Spleen (tissue), 11 donors: ENCODE data around the gene EN1. TPM values are rescaled to one million over a fixed set of nuclear protein-coding genes. Genes with fewer than 3 reads are reported as not detected.

Experiments used
- DNase-seq: peaks from one replicate; pipeline ENCODE4 v3.0.0-alpha.2; 2020
- H3K27ac ChIP-seq, 8 donors: fragments of 200-600 bp; sonication (generic) in 7 of 8; 1 replicate in 4 of 8; 2 replicates in 4 of 8; pipeline versions ENCODE4 v1.5.0 to v1.8.0; 2016 to 2021; ENCODE audit warnings: inconsistent platforms in 4 of 8, mild to moderate bottlenecking in 4 of 8, moderate library complexity in 1 of 8
- H3K27me3 ChIP-seq, 7 donors: fragments of 200-600 bp; sonication (generic) in 6 of 7; replicated peaks in 1 of 7; 1 replicate in 4 of 7; 2 replicates in 3 of 7; pipeline versions ENCODE4 v1.5.0 to v1.8.0; 2016 to 2021; ENCODE audit warnings: inconsistent platforms in 3 of 7, mild to moderate bottlenecking in 1 of 7
- H3K36me3 ChIP-seq, 6 donors: fragments of 200-600 bp; sonication (generic) in 5 of 6; 1 replicate in 4 of 6; 2 replicates in 2 of 6; pipeline versions ENCODE4 v1.5.0 to v1.8.0; 2016 to 2021; ENCODE audit warnings: inconsistent platforms in 2 of 6
- H3K4me1 ChIP-seq, 6 donors: fragments of 200-600 bp; sonication (generic) in 5 of 6; 1 replicate in 3 of 6; 2 replicates in 3 of 6; pipeline versions ENCODE4 v1.5.0 to v1.8.0; 2016 to 2021; ENCODE audit warnings: inconsistent platforms in 3 of 6
- H3K4me3 ChIP-seq, 8 donors: fragments of 200-600 bp; sonication (generic) in 7 of 8; 1 replicate in 4 of 8; 2 replicates in 4 of 8; pipeline versions ENCODE4 v1.5.0 to v1.8.0; 2016 to 2021; ENCODE audit warnings: inconsistent platforms in 4 of 8, mild to moderate bottlenecking in 4 of 8, moderate library complexity in 2 of 8
- H3K9me3 ChIP-seq, 8 donors: fragments of 200-600 bp; sonication (generic) in 7 of 8; 1 replicate in 4 of 8; 2 replicates in 4 of 8; pipeline versions ENCODE4 v1.5.0 to v1.8.0; 2016 to 2021; ENCODE audit warnings: inconsistent platforms in 4 of 8
- POLR2A ChIP-seq, 3 donors: fragments of 450-650 bp; IDR thresholded peaks; one replicate each; pipeline ENCODE4 v1.5.1; 2017; ENCODE audit warnings: antibody characterized with exemption in 3 of 3, mild to moderate bottlenecking in 1 of 3
- POLR2AphosphoS5 ChIP-seq, 3 donors: sonication (generic); formaldehyde crosslinking; IDR thresholded peaks; one replicate each; pipeline ENCODE4 v1.5.1; 2017; ENCODE audit warnings: antibody characterized with exemption in 3 of 3
- WGBS, 5 donors: extraction: QIAGEN DNeasy Blood & Tissue Kit in 3 of 5; methylation state at CpG; one replicate each; pipeline versions ENCODE4 v1.1.5 to v1.1.7; 2013 to 2018; 5-methylcytosine and 5-hydroxymethylcytosine counted together
- intact Hi-C: fragments of 100-400 bp; cut with DNase I; formaldehyde crosslinking; loops from one replicate; pipeline ENCODE4 v1.15.0; 2023; ENCODE audit warnings: low total_unique reads
- polyA plus RNA-seq, 3 donors: library from polyadenylated mRNA; stranded (reverse); fragments of 200-250 nt; gene quantifications; one replicate each; pipeline ENCODE4 v1.2.1, GENCODE V29; 2013
- total RNA-seq, 7 donors: library from RNA; depleted of rRNA in 3 of 7; stranded (reverse); fragments of >200 nt in 3 of 7; fragmentation: NEBNext Ultra II Directional in 4 of 7; extraction: Animal tissue kit (Norgen Biotek cat#: 25700) in 4 of 7; gene quantifications; one replicate each; pipeline versions ENCODE4 v1.1.0 to v1.2.1, GENCODE V29; 2016 to 2021
- TF ChIP-seq, protein P1 (sequence below), 11 experiments: fragments of 200-600 bp in 7 of 11; fragments of 450-650 bp in 4 of 11; sonication (generic) in 4 of 11; IDR thresholded peaks in 8 of 11; conservative IDR thresholded peaks in 3 of 11; 1 replicate in 7 of 11; 2 replicates in 4 of 11; pipeline versions ENCODE4 v1.4.0 to v1.8.0; 2016 to 2021; ENCODE audit warnings: antibody characterized with exemption in 11 of 11, inconsistent platforms in 4 of 11, mild to moderate bottlenecking in 1 of 11
- donor health status: healthy with polysubstance abuse.
- donor health status: DM: no; HTN: no; CAD: no; lungs with moderate emphysema.
- donor health status: DM: no; HTN: no; CAD: no.
- donor health status: Bipolar disorder and iron deficiency.
- donor health status: healthy.
- donor health status: DM: no; HTN: no; CAD: no.
- donor health status: DM: yes; HTN: yes; CAD: no.

EN1 gene
- total and polyA plus RNA-seq, 10 donors, result not detected

DNA sequence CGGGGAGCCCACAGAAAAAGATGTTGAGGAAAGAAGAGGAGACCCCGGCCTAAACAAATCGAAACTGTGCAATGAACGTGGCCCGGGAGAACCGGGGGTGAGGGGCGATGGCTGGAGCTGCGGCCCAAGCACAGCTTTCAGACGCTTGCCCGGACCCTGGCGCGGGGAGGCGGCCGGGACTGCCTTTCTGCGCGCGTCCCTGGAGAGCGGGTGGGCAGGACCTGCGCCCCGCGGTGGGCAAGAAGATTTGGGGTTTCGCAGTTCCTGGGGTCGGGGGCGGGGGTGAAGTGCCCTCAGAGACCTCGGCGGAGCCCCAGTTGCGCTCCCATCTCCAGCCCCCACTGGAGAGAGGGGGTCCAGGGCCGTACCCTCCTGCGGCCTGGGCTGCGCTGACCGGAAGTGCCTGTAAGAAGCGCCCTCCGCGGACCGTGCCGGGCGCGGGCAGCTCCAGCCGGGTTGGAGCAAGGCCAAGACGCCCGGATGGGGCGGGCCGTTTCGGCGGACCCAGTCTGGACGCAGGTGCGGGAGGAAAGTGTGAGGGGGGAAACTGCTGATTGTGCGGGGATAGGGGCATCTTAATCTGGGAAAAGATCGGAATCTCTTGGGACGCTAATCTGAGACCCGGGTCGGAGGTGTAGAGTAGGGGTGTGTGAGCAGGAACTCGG is 11.6 kb downstream of the EN1 start:
- Histone ChIP-seq H3K4me1 (peaks cover 13 to 28% (median 23%) of the 10 kb centered on the region in 6 donors), H3K9me3 (no peaks in the 10 kb centered on the region), H3K27me3 (peaks cover 13 to 100% (median 95%) of the 10 kb centered on the region in 7 donors), H3K27ac (no peak overlapping the region), H3K4me3 (peak overlapping the region; percentile 12 to 65 (median 36)), H3K36me3 (no peaks in the 10 kb centered on the region)
- WGBS, 5 donors, result 2 to 5% (median 2%) methylated on average over 32 to 53 of the region's 53 CpGs
- TF ChIP-seq POLR2AphosphoS5 (IDR thresholded peaks at IDR 0.05) (no peak), POLR2A (IDR thresholded peaks at IDR 0.05) (no peak)
- TF ChIP-seq, protein P1, sequence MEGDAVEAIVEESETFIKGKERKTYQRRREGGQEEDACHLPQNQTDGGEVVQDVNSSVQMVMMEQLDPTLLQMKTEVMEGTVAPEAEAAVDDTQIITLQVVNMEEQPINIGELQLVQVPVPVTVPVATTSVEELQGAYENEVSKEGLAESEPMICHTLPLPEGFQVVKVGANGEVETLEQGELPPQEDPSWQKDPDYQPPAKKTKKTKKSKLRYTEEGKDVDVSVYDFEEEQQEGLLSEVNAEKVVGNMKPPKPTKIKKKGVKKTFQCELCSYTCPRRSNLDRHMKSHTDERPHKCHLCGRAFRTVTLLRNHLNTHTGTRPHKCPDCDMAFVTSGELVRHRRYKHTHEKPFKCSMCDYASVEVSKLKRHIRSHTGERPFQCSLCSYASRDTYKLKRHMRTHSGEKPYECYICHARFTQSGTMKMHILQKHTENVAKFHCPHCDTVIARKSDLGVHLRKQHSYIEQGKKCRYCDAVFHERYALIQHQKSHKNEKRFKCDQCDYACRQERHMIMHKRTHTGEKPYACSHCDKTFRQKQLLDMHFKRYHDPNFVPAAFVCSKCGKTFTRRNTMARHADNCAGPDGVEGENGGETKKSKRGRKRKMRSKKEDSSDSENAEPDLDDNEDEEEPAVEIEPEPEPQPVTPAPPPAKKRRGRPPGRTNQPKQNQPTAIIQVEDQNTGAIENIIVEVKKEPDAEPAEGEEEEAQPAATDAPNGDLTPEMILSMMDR (IDR thresholded peaks at IDR 0.05 in 8 of 11, conservative IDR thresholded peaks at IDR 0.05 in 3 of 11), result no peak
- intact Hi-C loops, result no loop called here
- peak; percentile 70 for DNase-seq

DNA sequence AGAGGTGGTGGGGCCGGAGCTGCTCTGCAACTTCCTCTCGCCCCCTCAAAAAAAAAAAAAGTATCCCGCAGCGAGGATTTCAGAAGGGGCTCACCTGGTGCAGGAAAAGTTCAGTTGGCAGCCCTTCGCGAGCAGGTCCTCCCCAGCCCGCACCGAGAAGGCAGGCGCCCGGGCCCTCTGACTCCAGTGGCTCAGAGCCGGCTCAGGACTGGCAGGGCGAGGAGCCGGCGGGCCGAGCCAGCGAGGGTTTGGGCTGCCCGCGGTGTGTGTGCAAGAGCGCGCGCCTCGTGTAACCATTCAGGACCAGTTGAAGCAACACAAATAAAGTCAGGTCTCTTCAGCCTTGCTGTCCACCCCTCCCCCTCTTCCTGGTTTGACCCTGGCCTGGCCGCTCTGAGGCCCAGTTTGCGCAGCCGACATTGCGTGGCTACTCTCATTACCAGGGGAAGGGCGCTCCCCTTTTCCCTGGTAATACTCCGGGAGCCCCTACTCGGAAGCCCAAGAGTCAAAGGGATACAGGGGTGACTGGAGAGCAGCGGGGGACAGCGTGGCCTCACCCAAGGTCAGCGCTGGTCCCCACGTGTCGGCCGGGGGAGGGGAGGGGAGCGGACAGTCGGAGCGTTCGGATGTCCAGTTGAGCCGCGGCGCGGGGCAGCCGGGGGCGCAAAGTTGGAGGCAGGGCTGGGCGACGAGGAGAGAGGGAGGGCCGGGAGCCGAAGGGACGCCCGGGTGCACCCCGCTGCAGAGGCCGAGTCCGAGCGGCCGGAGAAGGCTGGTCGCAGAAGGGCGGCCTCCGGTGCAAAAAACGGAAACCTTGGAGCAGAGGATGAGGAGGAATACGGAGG is 12.3 kb downstream of the EN1 start:
- H3K27me3 ChIP-seq, result peaks cover 15 to 100% (median 87%) of the 10 kb centered on the region in 7 donors
- no peak overlapping the region for H3K27ac ChIP-seq
- DNase-seq, result peak; percentile 64
- H3K9me3 ChIP-seq, result no peaks in the 10 kb centered on the region
- TF ChIP-seq POLR2AphosphoS5 (IDR thresholded peaks at IDR 0.05) (no peak), POLR2A (IDR thresholded peaks at IDR 0.05) (no peak)
- TF ChIP-seq, protein P1 (IDR thresholded peaks at IDR 0.05 in 8 of 11, conservative IDR thresholded peaks at IDR 0.05 in 3 of 11), result no peak
- H3K36me3 ChIP-seq, result no peaks in the 10 kb centered on the region
- H3K4me3 ChIP-seq, result peak overlapping the region; percentile 12 to 65 (median 36)
- intact Hi-C loops, result no loop called here
- H3K4me1 ChIP-seq, result peaks cover 13 to 28% (median 23%) of the 10 kb centered on the region in 6 donors
- 3 to 6% (median 4%) methylated on average over 59 to 61 of the region's 61 CpGs for WGBS, 5 donors

DNA sequence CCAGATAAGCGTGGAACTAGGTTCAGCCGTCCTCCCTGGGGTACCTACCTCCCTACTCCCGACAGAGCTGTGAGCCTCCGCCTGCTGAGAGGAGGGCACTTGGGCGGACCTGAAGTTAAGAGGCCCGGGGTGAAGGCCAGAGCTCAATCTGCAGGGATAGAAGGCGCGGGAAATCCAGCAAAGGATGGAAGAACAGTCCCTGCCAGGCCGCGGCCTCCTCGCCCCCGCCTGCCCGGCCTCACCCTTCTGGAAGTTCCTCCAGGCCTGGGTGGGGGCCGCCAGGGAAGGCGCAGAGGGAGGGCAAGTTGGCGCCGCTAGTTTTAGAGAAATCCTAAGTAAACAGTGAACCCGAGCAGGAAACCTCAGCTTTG is 13.0 kb downstream of the EN1 start:
- no peak overlapping the region for H3K4me3 ChIP-seq
- H3K9me3 ChIP-seq, result no peaks in the 10 kb centered on the region
- peaks cover 15 to 99% (median 82%) of the 10 kb centered on the region in 7 donors for H3K27me3 ChIP-seq
- peaks cover 13 to 28% (median 23%) of the 10 kb centered on the region in 6 donors for H3K4me1 ChIP-seq
- no peak for TF ChIP-seq POLR2A (IDR thresholded peaks at IDR 0.05)
- H3K36me3 ChIP-seq, result no peaks in the 10 kb centered on the region
- intact Hi-C loops, result no loop called here
- WGBS, 5 donors, result 1 to 7% (median 4%) methylated on average over 14 to 18 of the region's 18 CpGs
- peak; percentile 30 for DNase-seq
- no peak overlapping the region for H3K27ac ChIP-seq

DNA sequence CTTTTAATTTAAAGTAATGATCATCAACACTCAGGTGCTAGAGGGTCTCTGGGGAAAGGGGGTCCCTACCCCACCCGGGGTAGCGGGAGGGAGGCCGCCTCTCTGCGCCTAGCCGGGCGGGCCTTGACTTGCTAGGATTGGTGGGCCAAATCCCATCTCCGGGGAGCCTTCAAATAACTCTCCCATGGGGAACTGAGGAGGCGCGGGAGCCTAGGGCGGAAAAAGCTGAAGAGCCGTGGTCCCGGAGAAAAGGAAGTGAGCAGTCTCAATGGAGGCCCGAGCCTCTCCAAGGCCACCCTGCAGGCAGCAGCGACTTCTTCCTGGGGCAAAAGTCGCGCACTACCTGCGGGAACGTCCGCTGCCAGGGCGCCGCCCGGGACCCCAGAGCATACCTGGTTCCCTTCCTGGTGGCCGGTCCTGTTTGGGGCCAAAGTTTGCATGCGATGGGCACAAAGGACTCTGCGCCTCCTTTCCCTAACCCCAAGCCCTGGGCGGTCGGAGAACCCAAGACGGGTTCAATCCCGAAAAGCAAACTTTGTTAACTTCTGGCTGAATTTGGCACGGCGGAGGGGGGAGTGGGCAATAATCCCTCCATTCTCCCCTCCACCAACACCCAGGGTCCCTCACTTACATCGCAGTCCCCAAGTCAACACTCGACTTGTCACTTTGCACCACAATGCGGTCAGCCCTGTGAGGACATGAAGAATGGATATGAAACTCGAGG is 13.6 kb downstream of the EN1 start:
- Histone ChIP-seq H3K4me3 (no peak overlapping the region), H3K27ac (no peak overlapping the region), H3K9me3 (no peaks in the 10 kb centered on the region), H3K4me1 (peaks cover 13 to 28% (median 23%) of the 10 kb centered on the region in 6 donors), H3K36me3 (no peaks in the 10 kb centered on the region), H3K27me3 (peaks cover 15 to 99% (median 82%) of the 10 kb centered on the region in 7 donors)
- intact Hi-C loops, result no loop called here
- TF ChIP-seq, protein P1 (IDR thresholded peaks at IDR 0.05 in 8 of 11, conservative IDR thresholded peaks at IDR 0.05 in 3 of 11), result no peak
- TF ChIP-seq POLR2A (IDR thresholded peaks at IDR 0.05) (no peak), POLR2AphosphoS5 (IDR thresholded peaks at IDR 0.05) (no peak)
- DNase-seq, result peak; percentile 57
- 6 to 15% (median 9%) methylated on average over 35 of the region's 35 CpGs for WGBS, 5 donors
